T-helper 2 cell (primary cell): ENCODE measurements around the gene KANK2.

Experiments used
- DNase-seq, 5 experiments: peaks; one replicate each; pipeline versions ENCODE4 v3.0.0 to v3.0.0-alpha.2; 2012 to 2022
- total RNA-seq, 2 donors: gene quantifications; one replicate each; lab custom pipeline; 2026; lab: John Stamatoyannopoulos, UW

The KANK2 gene
- total RNA-seq = 0.31 to 1.1 reads per million in 2 donors

DNA sequence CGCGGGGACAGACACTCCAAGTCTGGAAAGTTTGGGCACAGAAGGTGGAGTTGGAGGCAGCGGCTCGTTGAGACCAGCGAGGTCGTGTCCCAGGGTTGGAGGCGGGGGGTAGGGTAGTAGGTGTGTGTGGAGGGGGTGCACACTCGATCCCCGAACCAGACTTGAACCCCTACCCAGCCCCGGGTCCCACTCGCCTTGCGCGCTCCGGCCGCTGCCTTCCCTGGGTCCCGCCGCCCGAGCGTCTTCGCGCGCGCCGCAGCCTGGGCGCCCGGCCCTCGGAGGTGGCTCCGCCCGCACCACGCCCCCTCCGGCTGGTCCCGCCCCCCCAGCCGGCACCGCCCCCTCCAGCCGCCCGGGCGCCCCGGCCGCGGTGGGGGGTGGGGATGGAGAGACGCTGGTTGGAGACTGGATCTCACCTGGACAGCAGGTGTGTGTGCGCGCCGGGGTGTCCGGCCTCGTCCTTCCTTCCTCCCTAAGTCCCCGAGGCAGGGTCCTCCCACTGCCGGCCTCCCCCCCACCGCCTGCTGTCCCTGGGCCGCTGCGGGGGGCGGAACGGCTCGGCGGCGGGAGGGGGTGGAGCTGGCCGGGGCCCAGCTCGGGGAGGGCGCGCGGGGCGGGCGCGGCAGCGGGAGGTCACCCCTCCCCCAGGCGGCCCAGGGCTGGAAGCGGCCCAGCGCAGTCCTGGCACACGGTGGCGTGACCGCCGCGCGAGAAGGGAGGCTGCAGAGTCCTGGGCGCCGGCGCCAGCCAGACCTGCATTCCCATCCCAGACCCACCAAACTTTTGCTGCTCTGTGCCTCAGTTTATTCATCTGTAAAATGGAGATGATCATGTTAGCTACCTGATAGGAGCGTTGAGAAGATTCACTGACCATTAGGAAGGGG, at the start of gene KANK2:
KANK2 (minus strand) TSS at position 255 of the 884 bp plus-strand sequence. CDS start 3,034 bp downstream, outside the sequence.
- DNase-seq = peak; percentile 53 to 70 (median 58)

DNA sequence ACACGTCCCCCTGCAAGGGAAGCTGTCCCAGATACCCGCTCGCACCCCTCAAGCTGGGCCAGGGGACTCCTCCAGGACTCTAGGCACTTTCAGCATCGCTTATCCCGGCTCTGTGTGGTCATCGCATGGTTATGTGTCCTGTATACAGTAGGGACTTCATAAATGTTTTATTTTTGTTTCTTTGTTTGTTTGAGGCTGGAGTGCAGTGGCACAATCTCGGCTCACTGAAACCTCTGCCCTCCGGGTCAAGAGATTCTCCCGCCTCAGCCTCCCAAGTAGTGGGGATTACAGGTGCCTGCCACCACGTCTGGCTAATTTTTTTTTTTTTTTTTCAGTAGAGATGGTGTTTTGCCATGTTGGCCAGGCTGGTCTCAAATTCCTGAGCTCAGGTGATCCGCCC, 49.6 kb upstream of the KANK2 start:
- no peak for DNase-seq

DNA sequence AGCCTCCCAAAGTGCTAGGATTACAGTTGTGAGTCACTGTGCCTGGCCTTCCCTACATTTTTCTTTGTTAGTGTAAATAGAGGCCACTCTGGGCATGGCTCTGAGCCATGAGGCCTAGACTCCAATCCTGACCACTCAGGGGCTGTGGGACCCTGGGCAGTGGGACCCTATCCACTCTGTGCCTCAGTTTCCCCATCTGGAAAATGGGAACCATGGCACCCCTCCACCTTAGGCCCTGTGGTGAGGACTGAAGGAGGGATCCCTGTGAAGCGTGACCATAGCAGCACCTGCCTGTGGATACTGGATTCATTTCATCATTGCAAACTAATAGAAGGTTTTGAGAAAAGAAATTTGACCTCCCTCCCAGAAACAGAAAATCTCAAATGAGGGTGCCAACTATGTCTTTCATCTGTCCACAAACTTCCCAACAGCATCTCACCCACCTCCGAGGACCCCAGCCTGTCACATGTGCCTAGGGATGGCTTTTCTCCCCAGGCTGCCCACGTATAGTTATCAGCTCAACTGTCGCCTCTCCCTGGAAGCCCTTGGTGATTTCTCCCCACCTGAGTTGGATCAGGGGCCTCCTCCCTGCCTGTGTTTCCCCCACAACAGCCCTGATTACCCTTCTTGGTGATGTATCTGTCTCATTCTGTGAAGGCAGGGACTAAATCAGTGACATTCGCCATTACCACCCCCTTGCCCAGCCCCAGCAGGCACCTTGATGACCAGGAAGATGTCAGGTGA, 47.7 kb upstream of the KANK2 start:
- DNase-seq = no peak

DNA sequence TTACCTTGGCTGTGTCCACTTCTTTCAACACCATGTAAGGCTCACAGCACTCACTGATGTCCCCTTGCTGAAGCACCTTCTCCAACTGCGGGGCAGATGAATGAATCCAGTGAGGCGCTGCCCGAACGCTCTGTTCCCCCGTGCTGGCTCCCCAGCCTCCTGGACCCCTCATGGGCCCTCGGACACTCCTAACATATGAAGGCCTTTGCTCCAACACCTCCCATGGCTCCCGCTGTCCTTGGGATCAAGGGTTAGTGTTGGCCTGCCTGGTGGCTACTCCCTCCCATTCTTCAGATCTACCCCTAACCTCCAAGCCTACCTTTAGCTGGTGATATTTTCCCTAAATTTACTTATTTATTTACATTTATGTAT, 46.4 kb upstream of the KANK2 start:
- no peak for DNase-seq

DNA sequence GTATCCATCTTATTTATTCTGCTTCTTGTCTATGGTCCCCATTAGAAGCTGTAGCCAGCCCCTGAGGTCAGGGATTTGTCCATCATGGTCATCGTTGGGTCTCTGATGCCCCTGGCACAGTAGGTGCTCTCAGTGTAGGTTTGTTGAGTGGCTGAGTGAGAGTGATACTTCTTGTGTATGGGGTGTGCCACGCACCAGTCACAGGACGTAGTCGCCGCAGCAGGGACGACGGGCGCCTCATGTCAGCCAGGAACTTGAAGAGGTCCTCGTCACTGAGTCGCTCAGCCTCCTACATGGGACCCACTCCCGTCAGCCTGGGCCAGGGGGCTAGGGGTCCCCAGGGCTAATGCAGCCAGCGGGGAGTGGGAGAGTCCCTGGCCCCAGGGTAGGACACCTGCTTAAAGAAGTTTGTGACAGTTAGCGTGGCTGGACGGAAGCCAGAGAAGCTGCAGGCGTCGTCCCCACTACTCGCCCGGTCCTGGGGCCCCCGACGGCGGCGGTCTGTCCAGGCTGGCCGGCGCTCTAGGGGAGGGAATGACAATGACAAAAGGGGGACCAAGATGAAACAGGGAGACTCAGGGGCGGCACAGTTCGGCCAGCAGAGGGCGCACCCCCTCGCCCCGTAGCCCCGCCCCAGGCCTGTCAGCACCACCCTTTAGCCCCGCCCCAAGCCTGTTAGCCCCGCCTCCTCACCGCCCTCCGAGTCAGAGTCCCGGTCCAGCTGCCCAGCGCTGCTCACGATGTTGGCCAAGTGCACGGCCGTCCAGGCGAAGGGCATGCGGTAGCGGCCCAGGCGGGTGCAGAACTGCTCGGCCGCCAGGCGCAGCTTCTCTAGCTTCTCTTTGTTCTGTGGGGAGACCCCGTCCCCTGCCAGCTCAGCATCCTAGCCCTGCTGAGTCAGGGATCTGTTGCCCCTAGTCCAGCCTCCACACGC, 45.8 kb upstream of the KANK2 start:
- peak; percentile 60 to 80 (median 75) for DNase-seq

DNA sequence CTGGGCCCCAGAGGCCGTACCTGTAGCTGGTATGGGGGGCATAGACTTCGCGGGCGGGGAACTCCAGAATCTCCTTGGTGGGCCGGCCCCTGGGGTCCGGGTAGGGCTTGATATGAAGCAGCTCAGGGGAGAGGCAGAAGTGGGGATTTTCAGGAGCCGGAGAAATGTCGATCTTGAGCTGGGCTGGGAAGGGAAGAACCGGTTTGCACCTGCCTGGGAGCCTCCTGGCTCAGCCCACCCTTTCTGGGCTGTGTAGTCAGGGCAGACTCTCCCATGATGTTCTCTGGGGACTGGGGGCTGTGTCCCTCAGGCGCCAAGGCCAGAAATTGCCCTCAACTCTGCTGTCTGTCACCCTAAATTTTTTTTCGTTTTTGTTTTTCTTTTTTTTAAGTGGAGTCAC, 44.7 kb upstream of the KANK2 start:
- DNase-seq = no peak

DNA sequence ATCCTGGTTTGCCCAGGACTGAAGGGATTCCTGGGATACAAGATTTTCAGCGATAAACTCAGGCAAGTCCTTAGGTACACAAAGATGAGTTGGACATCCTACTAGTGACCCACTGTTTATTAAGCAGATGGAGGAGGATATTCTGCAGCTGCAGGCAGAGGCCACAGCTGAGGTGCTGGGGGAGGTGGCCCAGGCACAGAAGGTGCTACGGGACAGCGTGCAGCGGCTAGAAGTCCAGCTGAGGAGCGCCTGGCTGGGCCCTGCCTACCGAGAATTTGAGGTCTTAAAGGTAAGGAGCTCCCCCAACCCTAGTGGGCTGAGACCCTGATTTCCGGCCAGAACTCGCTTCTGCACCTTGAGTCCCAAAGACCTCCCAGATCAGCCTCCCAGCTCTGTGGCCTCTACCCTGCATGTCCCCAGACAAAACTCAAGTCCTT, 42.7 kb upstream of the KANK2 start:
- no peak for DNase-seq

DNA sequence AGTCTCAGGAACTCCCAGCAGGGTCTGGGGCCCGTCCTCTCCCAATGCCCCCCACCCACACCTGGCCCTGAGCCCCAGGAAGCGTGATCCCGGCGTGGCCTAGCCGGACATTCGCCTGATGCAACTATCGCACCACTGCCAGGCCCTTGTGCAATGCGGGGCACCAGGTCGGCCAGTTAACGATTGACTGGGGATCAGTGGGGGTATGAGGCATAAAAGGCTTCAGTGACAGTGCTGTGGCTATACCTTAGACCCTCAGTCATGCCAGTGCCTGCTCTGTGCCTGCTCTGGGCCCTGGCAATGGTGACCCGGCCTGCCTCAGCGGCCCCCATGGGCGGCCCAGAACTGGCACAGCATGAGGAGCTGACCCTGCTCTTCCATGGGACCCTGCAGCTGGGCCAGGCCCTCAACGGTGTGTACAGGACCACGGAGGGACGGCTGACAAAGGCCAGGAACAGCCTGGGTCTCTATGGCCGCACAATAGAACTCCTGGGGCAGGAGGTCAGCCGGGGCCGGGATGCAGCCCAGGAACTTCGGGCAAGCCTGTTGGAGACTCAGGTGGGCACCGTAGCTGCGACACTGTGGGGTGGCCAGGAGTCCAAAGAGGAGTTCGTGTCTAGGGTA, 42.1 kb upstream of the KANK2 start, which contains the start of gene ANGPTL8:
ANGPTL8 (plus strand) TSS at position 243 of the 624 bp plus-strand sequence; CDS start at position 262, 19 bp downstream.
- no peak for DNase-seq

DNA sequence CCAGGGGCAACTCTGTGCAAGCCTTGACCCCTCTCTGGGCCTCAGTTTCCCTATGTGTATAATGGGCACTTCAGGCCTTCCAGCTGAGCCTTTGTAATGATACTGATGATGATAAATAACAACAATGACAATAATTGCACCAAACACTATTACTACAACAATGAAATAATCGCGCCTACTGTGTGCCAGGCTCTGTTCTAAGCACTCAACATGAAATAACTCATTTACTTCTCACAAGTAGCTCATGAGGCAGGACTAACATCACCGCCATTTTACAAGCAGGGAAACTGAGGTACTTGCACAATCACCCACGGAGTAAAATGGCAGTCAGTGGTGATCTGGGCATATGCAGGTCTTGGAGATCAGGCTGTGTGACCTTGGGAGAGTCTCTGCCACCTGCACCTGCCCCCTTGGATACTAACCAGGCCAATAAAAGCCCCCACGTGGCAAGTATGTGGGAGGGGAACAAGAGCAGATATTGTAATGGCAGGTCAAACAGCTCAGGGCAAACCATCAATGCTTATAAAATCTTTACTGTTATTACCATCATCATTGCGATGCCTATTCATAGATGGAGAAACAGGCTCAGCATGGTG, 41.5 kb upstream of the KANK2 start:
- DNase-seq = no peak

DNA sequence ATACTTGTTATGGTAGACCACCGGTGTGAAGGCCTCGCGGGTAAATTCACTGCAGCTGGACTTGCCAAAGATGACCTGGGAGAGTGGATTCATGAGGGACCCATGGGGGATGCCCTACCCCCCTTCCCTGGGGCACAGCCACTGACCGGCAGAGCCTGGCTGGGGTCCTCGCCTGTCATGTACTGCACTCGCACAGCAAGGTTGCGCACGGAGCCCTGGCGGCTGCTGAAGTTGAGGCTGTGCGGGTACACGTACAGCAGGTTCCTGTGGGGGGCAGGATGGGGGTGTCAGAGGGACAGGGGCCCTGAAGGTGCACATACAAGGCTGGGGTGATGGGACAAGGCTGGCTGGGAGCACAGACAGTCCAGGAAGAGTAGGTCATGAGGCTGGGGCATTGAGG, 40.7 kb upstream of the KANK2 start:
- DNase-seq = no peak

DNA sequence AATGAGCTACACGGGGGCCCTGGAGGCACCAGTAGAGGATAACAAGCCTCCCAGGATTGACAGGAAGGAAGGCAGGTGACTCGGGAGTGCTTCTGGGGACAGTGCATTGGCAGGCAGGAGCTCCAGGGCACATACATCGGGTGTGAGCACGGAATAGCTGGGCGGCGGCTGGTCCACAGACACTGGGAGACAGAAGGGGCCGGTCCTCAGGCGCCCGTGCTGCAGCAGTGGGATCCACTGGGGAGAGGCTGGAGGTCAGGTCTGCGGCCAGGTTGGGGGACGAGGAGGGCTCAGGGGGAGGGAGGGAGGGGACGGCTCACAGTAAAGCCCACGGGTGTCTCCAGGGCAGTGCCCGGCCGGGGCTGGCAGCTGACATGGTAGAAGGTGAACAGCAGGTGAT, 40.0 kb upstream of the KANK2 start:
- DNase-seq = no peak

DNA sequence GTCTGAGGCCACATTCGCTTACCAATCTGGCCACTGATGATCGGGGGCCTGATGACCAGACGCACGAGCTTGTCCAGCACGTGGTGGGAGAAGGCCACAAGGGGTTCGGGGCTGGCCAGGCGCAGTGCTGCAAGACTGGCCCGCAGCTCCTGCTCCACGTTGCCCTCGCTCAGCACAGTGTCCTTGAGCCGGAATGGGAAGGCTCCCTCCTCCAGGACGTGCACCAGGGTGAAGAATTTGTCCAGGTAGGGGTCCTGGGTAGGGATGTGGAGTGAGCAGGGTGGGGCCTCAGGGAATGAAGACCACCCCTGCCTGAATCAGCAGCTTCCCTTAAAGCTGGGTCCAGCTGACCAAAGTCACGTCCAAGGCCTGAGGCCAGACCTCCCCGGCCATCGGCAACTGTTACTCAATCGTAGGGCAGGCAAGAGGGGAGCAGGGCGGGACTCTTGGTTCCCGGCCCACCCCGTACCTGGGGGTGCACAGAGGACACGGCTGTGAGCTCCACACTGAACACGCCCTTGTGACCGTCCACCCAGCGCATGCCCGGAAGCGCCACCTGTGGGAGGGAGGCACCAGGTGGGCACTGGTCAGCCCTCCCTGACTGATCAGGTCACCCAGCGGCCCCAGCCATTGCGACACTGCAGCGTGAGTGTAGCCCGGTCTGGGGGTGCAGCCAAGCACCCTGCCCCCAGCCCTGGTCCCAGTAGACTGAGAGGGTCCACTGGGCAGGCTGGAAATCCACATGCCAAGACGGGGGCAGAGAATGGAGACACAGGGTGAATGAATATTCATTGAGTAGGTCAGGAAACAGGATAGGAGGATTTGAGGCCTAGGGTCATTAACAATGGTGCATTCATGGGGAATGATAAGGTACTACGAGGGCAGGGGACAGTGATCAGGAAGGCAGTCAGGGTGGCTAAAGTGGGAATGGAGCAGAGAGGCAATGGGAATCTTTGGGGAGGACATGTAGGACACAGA, 39.3 kb upstream of the KANK2 start:
- no peak for DNase-seq

DNA sequence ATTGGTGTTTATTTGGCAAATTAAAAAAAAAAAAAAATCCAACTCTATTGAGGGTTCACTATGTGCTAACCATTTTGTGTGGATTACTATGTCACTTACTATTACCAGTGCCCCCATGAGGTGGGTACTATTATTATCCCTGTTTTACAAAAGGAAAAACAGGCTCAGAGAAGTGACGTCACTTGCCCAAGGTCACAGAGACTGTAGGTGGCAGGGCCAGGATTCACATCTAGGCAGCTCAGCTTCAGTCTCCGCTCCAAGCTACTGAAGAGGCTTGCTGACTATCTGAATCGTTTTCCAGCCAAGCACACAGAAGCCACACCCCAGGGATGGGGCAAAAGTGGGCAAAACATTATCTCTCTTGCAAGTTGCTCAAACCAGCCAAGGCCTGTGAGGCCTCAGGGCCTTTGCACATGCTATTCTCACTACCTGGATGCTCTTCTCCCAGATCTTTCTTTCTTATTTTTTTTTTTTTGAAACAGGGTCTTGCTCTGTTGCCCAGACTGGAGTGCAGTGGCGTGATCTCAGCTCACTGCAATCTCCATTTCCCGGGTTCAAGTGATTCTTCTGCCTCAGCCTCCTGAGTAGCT, 37.2 kb upstream of the KANK2 start:
- DNase-seq = no peak

DNA sequence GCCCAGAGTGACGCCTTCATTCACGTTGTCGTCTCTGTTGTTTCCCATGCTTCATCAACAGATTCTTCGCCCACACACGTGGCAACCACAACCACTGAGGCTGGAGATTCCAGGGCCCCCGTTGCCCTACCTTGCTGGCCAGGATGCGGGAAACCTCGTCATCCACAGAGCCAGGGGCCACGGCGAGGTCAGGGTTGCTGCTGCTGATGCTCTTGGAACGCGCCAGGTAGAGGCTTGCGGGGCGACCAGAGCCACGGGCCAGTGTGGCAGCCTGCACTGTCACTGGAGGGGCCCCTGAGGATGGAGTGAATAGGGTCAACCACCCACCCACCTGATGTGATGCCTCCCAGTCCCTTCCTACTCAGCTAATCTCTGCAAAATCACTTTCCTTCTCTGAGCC, 35.7 kb upstream of the KANK2 start:
- no peak for DNase-seq

DNA sequence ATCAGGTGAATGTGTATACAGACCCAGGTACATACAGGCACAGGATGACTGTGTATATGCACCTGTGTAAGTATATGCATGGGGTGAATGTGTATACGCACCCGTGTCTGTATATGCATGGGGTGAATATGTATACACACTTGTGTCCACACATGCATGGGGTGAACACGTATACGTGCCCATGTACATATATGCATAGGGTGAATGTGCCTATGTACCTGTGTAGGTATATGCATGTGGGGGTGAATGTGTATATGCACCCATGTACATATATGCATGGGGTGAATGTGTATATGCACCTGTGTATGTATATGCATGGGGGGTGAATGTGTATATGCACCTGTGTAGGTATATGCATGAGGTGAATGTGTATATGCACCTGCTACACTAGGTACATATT, 35.2 kb upstream of the KANK2 start:
- no peak for DNase-seq

DNA sequence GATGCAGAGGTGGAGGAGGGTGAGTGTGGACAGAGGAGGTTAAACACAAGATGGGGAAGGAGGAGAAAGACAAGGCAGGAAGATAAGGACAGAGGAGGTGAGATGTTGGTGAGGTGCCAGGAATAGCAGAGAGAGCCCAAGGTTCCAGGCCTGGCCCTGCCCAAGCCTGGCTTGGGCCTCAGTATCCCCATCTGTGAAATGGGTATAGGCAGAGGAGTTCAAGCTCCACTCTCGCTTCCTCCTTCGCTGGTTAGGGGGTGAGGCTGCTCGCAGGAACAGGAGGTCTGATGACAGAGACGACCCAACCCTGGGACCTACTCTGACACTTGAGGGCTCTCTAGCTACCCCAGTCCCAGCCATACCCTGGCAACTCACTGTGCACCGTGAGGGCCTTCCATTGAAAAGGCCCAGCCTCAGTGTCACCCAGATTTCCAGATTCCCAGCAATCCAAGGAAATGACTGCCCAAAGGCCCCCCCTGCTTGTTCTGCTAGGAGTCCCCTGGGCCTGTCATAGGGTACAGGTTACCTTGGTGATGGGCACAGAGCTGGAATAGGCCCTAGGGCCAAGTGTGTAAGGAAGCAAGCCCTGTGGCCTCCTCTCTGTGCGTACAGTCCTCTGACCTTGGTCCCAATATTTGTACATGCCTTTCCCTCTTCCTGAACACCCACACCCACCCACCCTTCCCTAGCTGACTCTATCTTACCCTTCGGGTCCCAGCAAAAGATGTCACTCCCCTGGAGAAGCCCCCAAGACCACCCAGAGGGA, 33.5 kb upstream of the KANK2 start:
- no peak for DNase-seq

DNA sequence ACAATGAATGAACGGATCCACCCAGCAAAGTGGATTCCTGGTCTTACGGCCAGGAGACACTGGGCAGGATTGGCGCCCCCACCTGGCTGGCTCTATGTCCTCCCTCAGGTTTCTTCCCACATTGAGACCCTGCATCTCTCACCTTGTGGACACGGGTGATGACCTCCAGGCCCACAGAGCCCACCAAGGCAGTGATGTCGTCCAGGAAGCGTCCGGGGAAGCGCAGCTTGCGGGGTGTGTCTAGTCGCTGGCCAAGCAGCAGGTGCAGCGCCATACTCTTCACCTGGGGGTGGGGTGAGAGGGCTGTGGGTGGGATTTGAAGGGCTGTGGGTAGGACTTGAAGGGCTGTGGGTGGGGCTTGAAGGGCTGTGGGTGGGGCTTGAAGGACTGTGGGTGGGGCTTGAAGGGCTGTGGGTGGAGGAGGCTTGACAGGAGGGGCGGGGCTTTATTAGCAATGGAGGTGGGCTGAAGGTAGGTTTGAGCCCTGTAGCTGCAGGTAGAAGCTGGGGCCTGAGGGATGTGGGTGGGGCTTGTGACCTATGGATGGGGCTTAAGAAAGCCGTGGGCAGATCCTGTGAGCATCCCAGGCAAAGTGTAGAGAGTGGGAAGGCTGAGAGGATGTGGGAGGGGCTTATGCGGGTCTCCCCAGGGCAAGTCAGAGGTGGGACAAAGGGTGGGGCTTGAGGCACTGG, 30.0 kb upstream of the KANK2 start:
- DNase-seq = peak in 1 of 5 experiments; percentile 15

DNA sequence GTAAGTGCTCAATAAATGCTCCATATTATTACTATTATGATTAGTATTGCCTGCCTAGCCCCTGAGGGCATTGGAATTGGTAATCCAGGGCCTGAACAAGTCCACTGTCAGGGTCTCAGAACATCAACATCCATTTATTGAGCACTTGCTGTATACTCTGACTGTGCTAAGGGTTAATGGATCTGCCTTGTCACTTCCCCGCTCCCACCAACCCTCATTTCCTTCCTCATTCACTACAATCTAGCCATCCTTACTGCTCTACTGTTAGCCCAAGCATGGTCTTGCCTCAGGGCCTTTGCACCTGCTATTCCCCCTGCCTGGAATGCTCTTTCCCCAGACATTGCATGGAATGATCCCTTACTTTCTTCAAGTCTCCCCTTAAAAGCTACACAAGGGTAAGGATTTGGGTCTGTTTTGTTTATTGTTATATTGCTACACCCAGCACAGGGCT, 29.4 kb upstream of the KANK2 start:
- no peak for DNase-seq
